ENCODE measurements around the gene GABPA. TPM values are rescaled to one million over a fixed set of nuclear protein-coding genes. Genes with fewer than 3 reads are reported as not detected.
"Not testable (repeated sequence)": the region's sequence is repeated elsewhere in the genome, so short reads cannot be mapped to it uniquely, and the experiment has no call there.

The GABPA gene
- total RNA-seq, 1 donor from 2014 or later, result 16.2 TPM

- no peak for TF ChIP-seq CTCF (IDR thresholded peaks at IDR 0.05; ENCODE audit: partially characterized antibody, unreplicated experiment)
Observed at GRCh38 chr21:25691976-25692375, 42.8 kb upstream of the GABPA start.

DNA sequence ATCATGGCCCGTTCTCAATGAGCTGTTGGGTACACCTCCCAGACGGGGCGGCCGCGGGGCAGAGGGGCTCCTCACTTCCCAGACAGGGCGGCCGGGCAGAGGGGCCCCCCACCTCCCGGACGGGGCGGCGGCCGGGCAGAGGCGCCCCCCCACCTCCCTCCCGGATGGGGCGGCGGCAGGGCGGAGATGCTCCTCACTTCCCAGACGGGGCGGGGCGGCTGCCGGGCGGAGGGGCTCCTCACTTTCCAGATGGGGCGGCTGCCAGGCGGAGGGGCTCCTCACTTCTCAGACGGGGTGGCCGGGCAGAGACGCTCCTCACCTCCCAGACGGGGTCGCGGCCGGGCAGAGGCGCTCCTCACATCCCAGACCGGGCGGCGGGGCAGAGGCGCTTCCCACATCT, 39.3 kb upstream of the GABPA start:
- H3K27me3 Mint-ChIP-seq (ENCODE audit: unreplicated experiment); H3K4me1 Mint-ChIP-seq (ENCODE audit: low read depth, unreplicated experiment); H3K4me3 Mint-ChIP-seq (ENCODE audit: unreplicated experiment); H3K9me3 Mint-ChIP-seq (ENCODE audit: unreplicated experiment); H3K27ac Mint-ChIP-seq (ENCODE audit: unreplicated experiment): not testable (repeated sequence)
- H3K36me3 Mint-ChIP-seq (ENCODE audit: unreplicated experiment), result peaks cover 10% of the 10 kb centered on the region
- DNase-seq, result peak; percentile 30

More at GRCh38 chr21:25691976-25692375, 42.8 kb upstream of the GABPA start:
- no peaks in the 10 kb centered on the region for H3K27me3 Mint-ChIP-seq (ENCODE audit: unreplicated experiment)
- peaks cover 4% of the 10 kb centered on the region for H3K9me3 Mint-ChIP-seq (ENCODE audit: unreplicated experiment)
- no peak overlapping the region for H3K4me3 Mint-ChIP-seq (ENCODE audit: unreplicated experiment)
- no peak overlapping the region for H3K27ac Mint-ChIP-seq (ENCODE audit: unreplicated experiment)
- no peaks in the 10 kb centered on the region for H3K4me1 Mint-ChIP-seq (ENCODE audit: low read depth, unreplicated experiment)
- peaks cover 9% of the 10 kb centered on the region for H3K36me3 Mint-ChIP-seq (ENCODE audit: unreplicated experiment)
- DNase-seq, result no peak

DNA sequence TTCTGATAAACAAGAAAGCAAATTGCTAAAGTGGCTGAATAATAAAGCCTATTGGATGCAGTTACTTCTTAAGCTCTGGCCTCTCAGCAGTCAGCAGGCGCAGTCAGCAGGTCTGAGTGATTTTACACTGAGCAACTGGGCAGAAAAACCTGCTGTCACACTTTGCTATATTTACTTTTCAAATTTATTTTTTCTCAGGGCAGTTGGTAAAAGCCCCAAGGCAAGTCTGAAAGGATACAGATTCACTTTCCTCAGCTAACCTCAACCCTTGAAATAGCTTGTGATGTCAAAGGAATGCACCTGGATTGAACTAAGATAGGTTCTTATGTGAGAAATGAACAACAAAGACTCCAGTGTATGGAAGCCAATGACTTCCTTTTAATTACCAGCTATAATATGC, 34.0 kb upstream of the GABPA start:
- no peaks in the 10 kb centered on the region for H3K4me1 Mint-ChIP-seq (ENCODE audit: low read depth, unreplicated experiment)

GRCh38 chr21:25701529-25701928, 33.2 kb upstream of the GABPA start:
- Mint-ChIP-seq H3K27me3 (ENCODE audit: unreplicated experiment) (no peaks in the 10 kb centered on the region), H3K36me3 (ENCODE audit: unreplicated experiment) (peaks cover 6% of the 10 kb centered on the region), H3K4me1 (ENCODE audit: low read depth, unreplicated experiment) (no peaks in the 10 kb centered on the region), H3K4me3 (ENCODE audit: unreplicated experiment) (no peak overlapping the region), H3K27ac (ENCODE audit: unreplicated experiment) (no peak overlapping the region), H3K9me3 (ENCODE audit: unreplicated experiment) (peaks cover 3% of the 10 kb centered on the region)
- TF ChIP-seq CTCF (IDR thresholded peaks at IDR 0.05; ENCODE audit: partially characterized antibody, unreplicated experiment), result no peak
- no peak for DNase-seq

More for the DNA sequence above, 34.0 kb upstream of the GABPA start:
- no peak for DNase-seq
- TF ChIP-seq CTCF (IDR thresholded peaks at IDR 0.05; ENCODE audit: partially characterized antibody, unreplicated experiment), result no peak
- Mint-ChIP-seq H3K36me3 (ENCODE audit: unreplicated experiment) (peaks cover 10% of the 10 kb centered on the region), H3K27me3 (ENCODE audit: unreplicated experiment) (no peaks in the 10 kb centered on the region), H3K9me3 (ENCODE audit: unreplicated experiment) (peaks cover 3% of the 10 kb centered on the region), H3K27ac (ENCODE audit: unreplicated experiment) (no peak overlapping the region), H3K4me3 (ENCODE audit: unreplicated experiment) (no peak overlapping the region)

GRCh38 chr21:25708467-25709065, 26.2 kb upstream of the GABPA start:
- Mint-ChIP-seq H3K27ac (ENCODE audit: unreplicated experiment) (no peak overlapping the region), H3K4me3 (ENCODE audit: unreplicated experiment) (no peak overlapping the region), H3K27me3 (ENCODE audit: unreplicated experiment) (no peaks in the 10 kb centered on the region), H3K9me3 (ENCODE audit: unreplicated experiment) (no peaks in the 10 kb centered on the region), H3K4me1 (ENCODE audit: low read depth, unreplicated experiment) (no peaks in the 10 kb centered on the region), H3K36me3 (ENCODE audit: unreplicated experiment) (no peaks in the 10 kb centered on the region)
- TF ChIP-seq CTCF (IDR thresholded peaks at IDR 0.05; ENCODE audit: partially characterized antibody, unreplicated experiment), result peak; percentile 99
- no peak for DNase-seq
